Peyer's patch (tissue), 4 donors: Measurements from ENCODE around the gene NGB.

Experiments
- CTCF ChIP-seq, 6 experiments: fragments of 450-650 bp in 4 of 6; fragments of 200-600 bp in 2 of 6; sonication (generic) in 1 of 6; IDR thresholded peaks; one replicate each; pipeline ENCODE4 v1.5.1; 2017 to 2019; ENCODE audit warnings: antibody characterized with exemption in 6 of 6, mild to moderate bottlenecking in 3 of 6, moderate library complexity in 1 of 6
- POLR2A ChIP-seq, 2 donors: fragments of 450-650 bp; IDR thresholded peaks; one replicate each; pipeline ENCODE4 v1.5.1; 2017; ENCODE audit warnings: antibody characterized with exemption in 2 of 2, mild to moderate bottlenecking in 2 of 2, moderate library complexity in 2 of 2

- TF ChIP-seq POLR2A (IDR thresholded peaks at IDR 0.05) (no peak), CTCF (IDR thresholded peaks at IDR 0.05) (no peak)
These were observed 6.4 kb downstream of the NGB start for GRCh38 chr14:77264466-77265186.
